Activated T-cell treated with anti-CD3 and anti-CD28 coated beads for 24 hours (primary cell): ENCODE data around the gene TASOR2.

Experiments used
- DNase-seq: peaks from one replicate; pipeline ENCODE4 v3.0.0-alpha.2; 2020; ENCODE audit warnings: low read depth

The TASOR2 gene

GRCh38 chr10:5683065-5683464, 1.6 kb upstream of the TASOR2 start:
- no peak for DNase-seq

GRCh38 chr10:5684971-5685763, 529 bp downstream of the TASOR2 start:
- peak; percentile 58 for DNase-seq

GRCh38 chr10:5685764-5686240, 1.2 kb downstream of the TASOR2 start:
- DNase-seq = no peak

GRCh38 chr10:5688587-5688986, 3.9 kb downstream of the TASOR2 start:
- no peak for DNase-seq

- no peak for DNase-seq
Observed at GRCh38 chr10:5691786-5692185, 7.1 kb downstream of the TASOR2 start.

GRCh38 chr10:5692461-5693358, 8.1 kb downstream of the TASOR2 start:
- peak; percentile 38 for DNase-seq

- no peak for DNase-seq
Observed at GRCh38 chr10:5694573-5694972, 9.9 kb downstream of the TASOR2 start.

- no peak for DNase-seq
Observed at GRCh38 chr10:5697342-5697741, 12.7 kb downstream of the TASOR2 start.

- no peak for DNase-seq
Observed at GRCh38 chr10:5698062-5698461, 13.4 kb downstream of the TASOR2 start.

- DNase-seq = no peak
Observed at GRCh38 chr10:5708356-5708755, 23.7 kb downstream of the TASOR2 start.

- no peak for DNase-seq
Observed at GRCh38 chr10:5709865-5710264, 25.2 kb downstream of the TASOR2 start.

GRCh38 chr10:5710859-5711258, 26.2 kb downstream of the TASOR2 start:
- no peak for DNase-seq

- no peak for DNase-seq
Observed at GRCh38 chr10:5711642-5712041, 27.0 kb downstream of the TASOR2 start.

- DNase-seq = no peak
Observed at GRCh38 chr10:5719546-5719945, 34.9 kb downstream of the TASOR2 start.

GRCh38 chr10:5720182-5720581, 35.5 kb downstream of the TASOR2 start:
- DNase-seq = no peak

GRCh38 chr10:5723692-5724091, 39.1 kb downstream of the TASOR2 start:
- no peak for DNase-seq

- no peak for DNase-seq
Observed at GRCh38 chr10:5730766-5731165, 46.1 kb downstream of the TASOR2 start.

- no peak for DNase-seq
Observed at GRCh38 chr10:5731559-5731958, 46.9 kb downstream of the TASOR2 start.

GRCh38 chr10:5732141-5732540, 47.5 kb downstream of the TASOR2 start:
- no peak for DNase-seq
